OCI-LY3 (cell line): ENCODE results near the gene GLIS1.

Source experiments
- H2AFZ ChIP-seq: fragments of 200-600, 300-600 bp; shearing (Covaris generic); 2 replicates; pipeline ENCODE4 v1.6.0; 2014; ENCODE audit warnings: antibody characterized with exemption, low read depth, low read length
- H3K27ac ChIP-seq: fragments of 200-600, 300-600 bp; sonication (generic); 2 replicates; pipeline ENCODE4 v1.5.1; 2014; ENCODE audit warnings: mild to moderate bottlenecking, low read length, moderate library complexity, mixed read lengths
- H3K27me3 ChIP-seq: fragments of 200-600, 300-600 bp; sonication (generic); 2 replicates; pipeline ENCODE4 v1.6.1; 2014; ENCODE audit warnings: low read depth, low read length, mixed read lengths
- H3K36me3 ChIP-seq: fragments of 200-600, 300-600 bp; sonication (generic); replicated peaks from 2 replicates; pipeline ENCODE3; 2014; ENCODE audit warnings: low read depth, low read length, mixed read lengths
- H3K4me1 ChIP-seq: fragments of 300-600, 200-600 bp; sonication (generic); 2 replicates; pipeline ENCODE4 v1.6.1; 2014; ENCODE audit warnings: low read length, mixed read lengths
- H3K4me2 ChIP-seq: fragments of 200-600, 300-600 bp; sonication (generic); 2 replicates; pipeline ENCODE4 v1.6.1; 2014; ENCODE audit warnings: low read length, mixed read lengths
- H3K4me3 ChIP-seq: fragments of 300-600, 200-600 bp; sonication (generic); 2 replicates; pipeline ENCODE4 v1.5.1; 2014; ENCODE audit warnings: antibody characterized with exemption, mild to moderate bottlenecking, low read length, moderate library complexity
- H3K79me2 ChIP-seq: fragments of 300-600, 200-600 bp; shearing (Covaris generic); 2 replicates; pipeline ENCODE4 v1.6.1; 2014; ENCODE audit warnings: mild to moderate bottlenecking, low read length, mixed read lengths
- H3K9ac ChIP-seq: fragments of 300-600, 200-600 bp; shearing (Covaris generic); 2 replicates; pipeline ENCODE4 v1.6.0; 2014; ENCODE audit warnings: mild to moderate bottlenecking, low read length, moderate library complexity
- H3K9me3 ChIP-seq: fragments of 200-600, 300-600 bp; shearing (Covaris generic); 2 replicates; pipeline ENCODE4 v1.6.1; 2014; ENCODE audit warnings: low read length, mixed read lengths; ENCODE audit not compliant: insufficient read depth
- H4K20me1 ChIP-seq: fragments of 200-600, 300-600 bp; sonication (generic); 2 replicates; pipeline ENCODE4 v1.6.1; 2016; ENCODE audit warnings: low read length, mixed read lengths; ENCODE audit not compliant: insufficient read depth
- EZH2phosphoT487 ChIP-seq: fragments of 200-600 bp; shearing (Covaris generic); IDR thresholded peaks from 2 replicates; pipeline ENCODE4 v1.6.1; 2018; ENCODE audit warnings: antibody characterized with exemption, mixed run types, low read depth
- TF ChIP-seq, protein P1 (sequence below): fragments of 200-600, 300-600 bp; sonication (generic); IDR thresholded peaks from 2 replicates; pipeline ENCODE4 v1.5.1; 2014; ENCODE audit warnings: antibody characterized with exemption, low read length, low read depth

Gene GLIS1

DNA sequence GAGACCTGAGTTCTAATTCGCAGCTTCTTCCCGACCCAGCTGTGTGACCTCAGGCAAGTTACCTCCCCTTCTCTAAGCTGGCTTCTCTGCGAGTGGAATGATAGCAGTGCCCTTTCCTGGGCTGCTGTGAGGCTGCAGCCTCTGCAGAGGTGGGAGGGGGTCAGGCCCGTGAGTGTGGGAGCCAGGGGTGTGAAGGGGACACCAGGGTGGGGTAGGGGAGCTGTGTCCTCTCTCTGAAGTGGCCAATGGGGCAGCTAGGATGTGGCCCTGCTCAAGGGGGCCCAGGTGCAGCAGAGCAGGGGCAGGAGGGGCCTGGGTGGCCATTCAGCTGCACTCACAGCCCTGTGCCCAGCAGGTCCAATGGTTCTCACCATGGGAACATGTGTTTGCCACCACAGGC is 255.3 kb downstream of the GLIS1 start:
- H4K20me1 ChIP-seq, result no peaks in the 10 kb centered on the region
- H3K79me2 ChIP-seq, result no peaks in the 10 kb centered on the region
- no peak overlapping the region for H3K27ac ChIP-seq
- no peak overlapping the region for H3K4me2 ChIP-seq
- H3K9me3 ChIP-seq, result no peaks in the 10 kb centered on the region
- H3K4me3 ChIP-seq, result no peak overlapping the region
- H3K27me3 ChIP-seq, result peaks cover 14% of the 10 kb centered on the region
- TF ChIP-seq, protein P1, sequence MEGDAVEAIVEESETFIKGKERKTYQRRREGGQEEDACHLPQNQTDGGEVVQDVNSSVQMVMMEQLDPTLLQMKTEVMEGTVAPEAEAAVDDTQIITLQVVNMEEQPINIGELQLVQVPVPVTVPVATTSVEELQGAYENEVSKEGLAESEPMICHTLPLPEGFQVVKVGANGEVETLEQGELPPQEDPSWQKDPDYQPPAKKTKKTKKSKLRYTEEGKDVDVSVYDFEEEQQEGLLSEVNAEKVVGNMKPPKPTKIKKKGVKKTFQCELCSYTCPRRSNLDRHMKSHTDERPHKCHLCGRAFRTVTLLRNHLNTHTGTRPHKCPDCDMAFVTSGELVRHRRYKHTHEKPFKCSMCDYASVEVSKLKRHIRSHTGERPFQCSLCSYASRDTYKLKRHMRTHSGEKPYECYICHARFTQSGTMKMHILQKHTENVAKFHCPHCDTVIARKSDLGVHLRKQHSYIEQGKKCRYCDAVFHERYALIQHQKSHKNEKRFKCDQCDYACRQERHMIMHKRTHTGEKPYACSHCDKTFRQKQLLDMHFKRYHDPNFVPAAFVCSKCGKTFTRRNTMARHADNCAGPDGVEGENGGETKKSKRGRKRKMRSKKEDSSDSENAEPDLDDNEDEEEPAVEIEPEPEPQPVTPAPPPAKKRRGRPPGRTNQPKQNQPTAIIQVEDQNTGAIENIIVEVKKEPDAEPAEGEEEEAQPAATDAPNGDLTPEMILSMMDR, result no peak
- no peak for TF ChIP-seq EZH2phosphoT487
- peaks cover 5% of the 10 kb centered on the region; the same call in 1 of the 2 replicates for H3K4me1 ChIP-seq
- H2AFZ ChIP-seq, result no peak overlapping the region
- H3K9ac ChIP-seq, result no peak overlapping the region
- no peaks in the 10 kb centered on the region for H3K36me3 ChIP-seq

DNA sequence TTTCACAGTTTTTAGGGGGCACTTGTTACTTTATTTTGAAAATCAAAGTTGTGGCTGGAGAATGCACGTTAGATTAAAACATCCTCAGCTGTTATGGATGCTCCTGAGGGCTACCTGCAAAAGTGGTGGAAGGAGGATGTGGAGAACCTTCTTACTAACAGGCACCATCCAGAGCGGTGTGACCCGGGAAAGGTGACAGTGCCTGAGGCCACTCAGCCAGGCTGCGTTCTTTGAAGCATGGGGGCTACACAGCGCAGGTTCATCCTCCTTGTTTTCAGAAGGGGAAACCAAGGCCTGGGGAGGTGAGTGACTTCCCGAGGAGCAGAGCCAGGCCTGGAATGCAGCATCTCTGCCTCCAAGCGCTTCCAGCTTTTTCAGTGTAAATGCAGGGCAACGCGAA is 255.8 kb downstream of the GLIS1 start:
- Histone ChIP-seq H3K9ac (no peak overlapping the region), H3K79me2 (no peaks in the 10 kb centered on the region), H2AFZ (no peak overlapping the region), H3K27ac (no peak overlapping the region), H4K20me1 (no peaks in the 10 kb centered on the region), H3K27me3 (peaks cover 14% of the 10 kb centered on the region), H3K36me3 (no peaks in the 10 kb centered on the region), H3K4me1 (peaks cover 5% of the 10 kb centered on the region; the same call in 1 of the 2 replicates), H3K4me2 (no peak overlapping the region), H3K4me3 (no peak overlapping the region), H3K9me3 (no peaks in the 10 kb centered on the region)
- TF ChIP-seq EZH2phosphoT487, result no peak
- TF ChIP-seq, protein P1, result no peak

DNA sequence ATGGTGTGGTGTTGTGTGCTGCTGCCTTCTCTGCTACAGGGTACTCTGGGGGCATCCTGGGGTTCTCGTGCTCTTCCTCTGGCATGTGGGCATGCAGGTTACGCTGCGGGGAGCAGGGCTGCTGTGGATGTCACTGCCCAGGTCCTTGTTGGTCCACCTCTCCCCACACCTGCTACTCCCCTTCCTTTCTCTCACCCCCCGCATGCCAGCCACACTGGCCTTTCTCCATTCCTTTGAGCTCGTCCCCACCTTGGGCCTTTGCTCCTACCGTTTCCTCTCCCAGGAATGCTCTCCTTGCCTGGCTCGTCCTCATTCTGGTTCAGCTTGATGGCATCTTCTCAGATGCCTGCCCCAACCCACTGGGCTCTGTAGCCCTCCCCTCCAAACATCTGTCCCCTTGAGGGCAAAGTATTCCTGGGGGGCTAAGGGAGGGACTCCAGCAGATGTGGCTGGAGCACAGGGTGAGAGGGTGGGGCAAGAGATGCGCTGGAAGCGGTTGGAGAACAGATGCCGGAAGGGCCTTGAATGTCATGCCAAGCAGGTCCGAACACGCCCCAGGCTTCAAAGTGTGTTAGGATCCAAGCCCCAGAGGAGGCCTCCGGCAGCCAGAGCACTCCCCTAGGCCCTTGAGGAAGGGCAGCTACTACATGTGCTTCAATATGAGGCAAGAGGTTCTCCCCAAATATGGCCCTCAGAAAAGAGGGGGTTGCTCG is 256.4 kb downstream of the GLIS1 start:
- H3K27ac ChIP-seq, result no peak overlapping the region
- no peak overlapping the region for H3K4me3 ChIP-seq
- no peaks in the 10 kb centered on the region for H4K20me1 ChIP-seq
- peaks cover 5% of the 10 kb centered on the region; the same call in 1 of the 2 replicates for H3K4me1 ChIP-seq
- no peaks in the 10 kb centered on the region for H3K79me2 ChIP-seq
- no peak overlapping the region for H3K9ac ChIP-seq
- no peak for TF ChIP-seq EZH2phosphoT487
- TF ChIP-seq, protein P1, result no peak
- H3K27me3 ChIP-seq, result peaks cover 14% of the 10 kb centered on the region
- H3K4me2 ChIP-seq, result no peak overlapping the region
- no peaks in the 10 kb centered on the region for H3K36me3 ChIP-seq
- no peaks in the 10 kb centered on the region for H3K9me3 ChIP-seq
- no peak overlapping the region for H2AFZ ChIP-seq

DNA sequence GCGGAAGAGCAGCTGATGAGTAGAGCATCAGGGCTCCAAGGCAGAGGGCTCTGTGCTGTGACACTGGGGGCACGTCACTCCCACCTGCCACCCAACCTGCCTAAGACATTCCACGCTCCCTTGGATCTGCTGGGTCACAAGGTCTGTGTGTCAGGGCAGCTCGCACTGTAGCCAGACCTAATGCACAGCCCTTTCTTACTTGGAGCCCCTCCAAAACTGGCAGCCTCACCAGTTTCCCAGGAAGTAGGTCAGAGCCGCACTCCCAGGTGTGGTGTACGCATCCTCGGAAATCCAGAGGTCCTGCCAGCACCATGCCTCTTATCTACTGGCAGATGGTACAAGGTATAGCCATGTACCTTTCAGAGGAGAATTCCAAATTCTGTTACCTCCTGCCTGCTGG is 257.5 kb downstream of the GLIS1 start:
- Histone ChIP-seq H3K36me3 (no peaks in the 10 kb centered on the region), H4K20me1 (no peaks in the 10 kb centered on the region), H3K27ac (no peak overlapping the region), H3K9me3 (no peaks in the 10 kb centered on the region), H3K27me3 (peaks cover 6% of the 10 kb centered on the region), H3K4me2 (no peak overlapping the region), H2AFZ (no peak overlapping the region), H3K4me3 (no peak overlapping the region), H3K9ac (no peak overlapping the region), H3K79me2 (no peaks in the 10 kb centered on the region), H3K4me1 (peaks cover 5% of the 10 kb centered on the region; the same call in 1 of the 2 replicates)
- TF ChIP-seq, protein P1, result no peak
- TF ChIP-seq EZH2phosphoT487, result no peak
